GM23248 (cell line): ENCODE results near the gene SLC12A6.

ENCODE experiments used
- EZH2 ChIP-seq: fragments of 200-600 bp; sonication (generic); IDR thresholded peaks from 2 replicates; pipeline ENCODE4 v1.6.1; 2018; ENCODE audit warnings: antibody characterized with exemption, mild to moderate bottlenecking; ENCODE audit not compliant: insufficient read depth, poor library complexity, severe bottlenecking
- EZH2phosphoT487 ChIP-seq: fragments of 200-600 bp; sonication (generic); IDR thresholded peaks from 2 replicates; pipeline ENCODE4 v1.6.1; 2018; ENCODE audit warnings: antibody characterized with exemption, moderate library complexity, mild to moderate bottlenecking, low read depth; ENCODE audit not compliant: insufficient read depth

DNA sequence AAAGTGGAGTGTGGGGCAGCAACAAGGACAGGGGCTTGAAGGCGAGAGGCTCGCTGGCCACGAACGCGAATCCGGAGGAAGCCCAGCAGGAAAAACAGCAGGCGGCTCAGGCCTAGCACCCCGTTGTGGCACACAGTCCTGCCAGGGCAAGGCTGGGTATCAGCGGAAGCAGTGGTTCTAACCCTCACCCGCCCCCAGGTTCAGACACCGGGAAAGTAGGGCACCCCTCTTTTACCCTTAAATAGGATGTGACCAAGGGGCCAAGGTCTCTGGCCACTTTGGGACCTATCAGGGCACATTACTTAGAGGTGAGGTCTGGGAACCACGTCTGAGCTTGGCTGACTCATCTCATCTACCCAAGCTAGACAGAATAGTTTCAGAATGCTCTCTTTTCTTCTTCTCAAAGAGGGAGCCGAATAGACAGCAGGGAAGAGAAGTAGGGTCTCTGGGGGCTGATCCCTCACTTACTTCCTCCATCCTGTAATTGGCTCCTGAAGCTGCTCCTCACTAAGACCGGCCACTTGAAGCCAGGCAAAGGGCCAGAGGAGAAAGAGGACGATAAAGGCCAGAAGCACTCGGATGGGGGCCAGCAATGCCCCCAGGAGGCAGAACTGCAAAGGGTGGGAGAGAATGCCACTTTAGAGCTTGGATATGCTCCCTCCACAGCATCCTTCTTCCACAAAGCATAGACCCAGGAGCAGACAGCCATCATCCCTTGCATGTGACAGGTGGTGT is 27.7 kb upstream of the SLC12A6 start:
- TF ChIP-seq EZH2 (no peak), EZH2phosphoT487 (no peak)
